Activated naive CD4-positive, alpha-beta T cell treated with anti-CD3 and anti-CD28 coated beads, Interleukin-2, amount 10 ng/mL, durations not matched to agents 5 hours and 36 hours (primary cell): ENCODE measurements around the gene LMBRD1. TPM values are rescaled to one million over a fixed set of nuclear protein-coding genes. Genes with fewer than 3 reads are reported as not detected.

ENCODE experiments used
- total RNA-seq, 2 experiments: library from RNA; stranded (reverse); gene quantifications; one replicate each; pipeline ENCODE4 v1.2.3, GENCODE V29; 2021

Gene LMBRD1
- 10 to 100 TPM; 31.2 to 32.2 TPM for total RNA-seq

DNA sequence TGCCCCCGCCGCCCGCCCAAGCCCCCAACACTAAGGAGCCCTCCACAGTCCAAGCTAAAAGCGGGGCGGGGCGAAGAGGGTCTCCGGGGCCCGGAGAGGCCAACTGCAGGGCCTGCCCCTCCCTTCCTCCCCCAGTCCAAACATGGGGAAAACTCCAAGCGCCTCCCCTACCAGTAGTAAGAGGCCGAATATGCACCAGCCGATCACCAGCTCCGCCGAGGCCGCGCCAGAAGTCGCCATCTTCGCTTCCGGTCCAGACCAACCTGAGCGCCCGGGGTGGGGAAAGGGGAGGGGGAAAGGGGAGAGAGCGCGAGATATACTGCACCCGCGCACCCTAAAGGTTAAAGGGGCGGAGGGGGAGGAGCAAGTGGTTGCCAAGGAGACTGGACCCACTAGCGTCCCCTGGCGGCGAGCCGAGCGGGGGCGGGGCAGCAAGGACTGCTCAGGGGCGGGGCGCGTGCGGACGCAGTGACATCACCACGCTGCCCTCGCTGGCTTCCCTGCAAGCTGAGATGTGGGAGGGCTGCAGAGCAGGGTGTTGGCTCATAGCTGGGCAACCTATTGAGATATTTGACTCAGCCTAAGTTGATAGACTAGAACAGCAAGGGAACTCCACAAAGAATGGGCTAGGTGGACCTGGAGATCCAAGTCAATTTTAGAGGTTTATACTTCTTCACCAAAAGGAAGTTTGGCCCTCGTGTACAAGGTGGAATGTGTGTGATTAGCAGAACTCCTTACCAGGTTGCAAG is at the start of gene LMBRD1:
Gene LMBRD1 (minus strand): TSS at position 369 of the 749 bp plus-strand sequence. CDS start 129 bp downstream, at position 240.

Other genes with a start within 250 kb of the LMBRD1 start
- gene COL19A1, start 69.5 kb upstream of the LMBRD1 start, total RNA-seq = not detected